Tibial nerve (tissue), 4 donors: Measurements from ENCODE around the gene KPNA2. TPM values are rescaled to one million over a fixed set of nuclear protein-coding genes. Genes with fewer than 3 reads are reported as not detected.
A peak's percentile ranks its signal among the peaks of the same experiment; 100 is the strongest.

Experiments used
- DNase-seq, 2 donors: peaks; one replicate each; pipeline ENCODE4 v3.0.0-alpha.2; 2019; ENCODE audit warnings: low spot score in 2 of 2
- H3K27ac ChIP-seq, 4 donors: fragments of 200-600 bp; sonication (generic) in 3 of 4; one replicate each; pipeline ENCODE4 v1.5.1; 2017 to 2019; ENCODE audit warnings: mild to moderate bottlenecking in 1 of 4
- H3K27me3 ChIP-seq, 2 donors: fragments of 200-600 bp; sonication (generic) in 1 of 2; one replicate each; pipeline versions ENCODE4 v1.5.1 to v1.6.0; 2017 to 2019
- H3K36me3 ChIP-seq, 3 donors: fragments of 200-600 bp; sonication (generic); one replicate each; pipeline ENCODE4 v1.5.1; 2018 to 2019
- H3K4me1 ChIP-seq, 4 donors: fragments of 200-600 bp; sonication (generic) in 3 of 4; one replicate each; pipeline ENCODE4 v1.5.1; 2017 to 2019
- H3K4me3 ChIP-seq, 4 donors: fragments of 200-600 bp; sonication (generic) in 3 of 4; one replicate each; pipeline ENCODE4 v1.5.1; 2017 to 2019; ENCODE audit warnings: mild to moderate bottlenecking in 1 of 4, moderate library complexity in 1 of 4
- H3K9me3 ChIP-seq, 4 donors: fragments of 200-600 bp; sonication (generic) in 3 of 4; one replicate each; pipeline ENCODE4 v1.5.1; 2017 to 2019
- EP300 ChIP-seq, 2 donors: sonication (generic); formaldehyde crosslinking; IDR thresholded peaks; one replicate each; pipeline ENCODE4 v1.6.1; 2017; ENCODE audit warnings: antibody characterized with exemption in 2 of 2, mild to moderate bottlenecking in 1 of 2
- POLR2A ChIP-seq, 2 donors: fragments of 450-650 bp; IDR thresholded peaks; one replicate each; pipeline ENCODE4 v1.6.1; 2017; ENCODE audit warnings: antibody characterized with exemption in 2 of 2, mild to moderate bottlenecking in 2 of 2, moderate library complexity in 2 of 2
- WGBS, 2 donors: methylation state at CpG; one replicate each; pipeline ENCODE4 v1.1.5; 2018; 5-methylcytosine and 5-hydroxymethylcytosine counted together
- total RNA-seq, 4 donors: library from RNA; depleted of rRNA; stranded (reverse); fragments of >200 nt; gene quantifications; one replicate each; pipeline ENCODE4 v1.1.0, GENCODE V29; 2016
- TF ChIP-seq, protein P1 (sequence below), 5 experiments: fragments of 200-600 bp in 3 of 5; fragments of 450-650 bp in 2 of 5; sonication (generic) in 3 of 5; IDR thresholded peaks; one replicate each; pipeline ENCODE4 v1.5.1; 2016 to 2019; ENCODE audit warnings: antibody characterized with exemption in 5 of 5, mild to moderate bottlenecking in 3 of 5, moderate library complexity in 2 of 5

KPNA2 gene
- total RNA-seq, 4 donors from 2014 or later, result 10.4 to 18.3 (median 16.4) TPM

DNA sequence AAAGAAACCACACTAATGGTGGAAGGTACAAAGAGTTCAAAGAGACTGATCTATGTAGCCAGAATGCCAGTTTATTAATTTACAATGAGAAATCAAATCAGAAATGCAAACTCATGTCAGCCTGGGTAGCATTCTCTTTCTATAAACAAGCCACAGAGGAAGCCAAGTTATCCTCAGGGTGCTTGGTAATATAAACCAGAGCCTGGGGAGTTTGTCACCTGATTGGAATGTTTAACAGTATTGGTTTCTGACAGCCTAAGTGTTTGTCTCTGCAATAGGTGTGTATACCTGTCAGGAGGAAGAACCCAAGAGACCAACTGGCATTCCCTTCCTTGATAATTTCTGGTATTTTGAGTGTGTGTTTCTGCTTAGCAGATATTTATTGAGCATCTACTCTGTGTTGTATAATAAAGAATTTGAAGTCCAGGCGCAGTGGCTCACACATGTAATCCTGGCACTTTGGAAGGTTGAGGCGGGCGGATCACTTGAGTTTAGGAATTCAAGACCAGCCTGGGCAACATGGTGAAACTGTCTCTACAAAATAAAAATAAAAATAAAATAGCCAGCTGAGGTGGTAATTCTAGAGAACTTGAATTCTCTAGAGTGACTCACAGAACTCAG, 36.1 kb upstream of the KPNA2 start:
- WGBS, 2 donors, result 92 to 96% methylated on average over 3 of the region's 3 CpGs
- DNase-seq, result no peak

DNA sequence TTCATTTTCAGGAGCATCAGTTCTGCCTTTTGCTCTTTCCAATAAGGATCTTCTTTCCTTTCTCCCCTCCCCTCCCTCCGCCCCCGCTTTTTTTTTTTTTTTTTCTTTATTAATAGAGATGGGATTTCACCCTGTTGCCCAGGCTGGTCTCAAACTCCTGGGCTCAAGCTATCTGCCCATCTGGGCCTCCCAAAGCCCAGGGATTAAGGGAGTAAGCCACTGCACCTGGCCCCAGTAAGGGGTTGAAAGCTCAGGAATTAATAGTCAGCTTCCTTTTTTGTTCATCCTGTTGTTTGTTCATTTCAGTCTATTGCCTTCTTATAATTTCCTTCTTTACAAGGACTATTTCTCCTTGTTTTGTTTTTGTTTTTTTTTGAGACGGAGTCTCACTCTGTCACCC, 31.3 kb upstream of the KPNA2 start:
- no peaks in the 10 kb centered on the region for H3K27me3 ChIP-seq
- H3K36me3 ChIP-seq, result no peaks in the 10 kb centered on the region
- H3K4me1 ChIP-seq, result no peaks in the 10 kb centered on the region
- no peaks in the 10 kb centered on the region for H3K9me3 ChIP-seq
- WGBS, 2 donors, result 95 to 96% methylated on average over 3 of the region's 3 CpGs
- TF ChIP-seq POLR2A (IDR thresholded peaks at IDR 0.05) (no peak), EP300 (IDR thresholded peaks at IDR 0.05) (no peak)
- TF ChIP-seq, protein P1, sequence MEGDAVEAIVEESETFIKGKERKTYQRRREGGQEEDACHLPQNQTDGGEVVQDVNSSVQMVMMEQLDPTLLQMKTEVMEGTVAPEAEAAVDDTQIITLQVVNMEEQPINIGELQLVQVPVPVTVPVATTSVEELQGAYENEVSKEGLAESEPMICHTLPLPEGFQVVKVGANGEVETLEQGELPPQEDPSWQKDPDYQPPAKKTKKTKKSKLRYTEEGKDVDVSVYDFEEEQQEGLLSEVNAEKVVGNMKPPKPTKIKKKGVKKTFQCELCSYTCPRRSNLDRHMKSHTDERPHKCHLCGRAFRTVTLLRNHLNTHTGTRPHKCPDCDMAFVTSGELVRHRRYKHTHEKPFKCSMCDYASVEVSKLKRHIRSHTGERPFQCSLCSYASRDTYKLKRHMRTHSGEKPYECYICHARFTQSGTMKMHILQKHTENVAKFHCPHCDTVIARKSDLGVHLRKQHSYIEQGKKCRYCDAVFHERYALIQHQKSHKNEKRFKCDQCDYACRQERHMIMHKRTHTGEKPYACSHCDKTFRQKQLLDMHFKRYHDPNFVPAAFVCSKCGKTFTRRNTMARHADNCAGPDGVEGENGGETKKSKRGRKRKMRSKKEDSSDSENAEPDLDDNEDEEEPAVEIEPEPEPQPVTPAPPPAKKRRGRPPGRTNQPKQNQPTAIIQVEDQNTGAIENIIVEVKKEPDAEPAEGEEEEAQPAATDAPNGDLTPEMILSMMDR (IDR thresholded peaks at IDR 0.05), result no peak
- DNase-seq, result no peak
- H3K4me3 ChIP-seq, result no peak overlapping the region
- H3K27ac ChIP-seq, result no peak overlapping the region

More for the DNA sequence above, 36.1 kb upstream of the KPNA2 start:
- H3K9me3 ChIP-seq, result no peaks in the 10 kb centered on the region
- peaks cover 0 to 19% (median 7%) of the 10 kb centered on the region in 4 donors for H3K4me1 ChIP-seq
- H3K27me3 ChIP-seq, result no peaks in the 10 kb centered on the region
- TF ChIP-seq, protein P1 (IDR thresholded peaks at IDR 0.05), result no peak
- TF ChIP-seq EP300 (IDR thresholded peaks at IDR 0.05) (no peak), POLR2A (IDR thresholded peaks at IDR 0.05) (no peak)
- H3K36me3 ChIP-seq, result no peaks in the 10 kb centered on the region
- no peak overlapping the region for H3K27ac ChIP-seq
- H3K4me3 ChIP-seq, result no peak overlapping the region

DNA sequence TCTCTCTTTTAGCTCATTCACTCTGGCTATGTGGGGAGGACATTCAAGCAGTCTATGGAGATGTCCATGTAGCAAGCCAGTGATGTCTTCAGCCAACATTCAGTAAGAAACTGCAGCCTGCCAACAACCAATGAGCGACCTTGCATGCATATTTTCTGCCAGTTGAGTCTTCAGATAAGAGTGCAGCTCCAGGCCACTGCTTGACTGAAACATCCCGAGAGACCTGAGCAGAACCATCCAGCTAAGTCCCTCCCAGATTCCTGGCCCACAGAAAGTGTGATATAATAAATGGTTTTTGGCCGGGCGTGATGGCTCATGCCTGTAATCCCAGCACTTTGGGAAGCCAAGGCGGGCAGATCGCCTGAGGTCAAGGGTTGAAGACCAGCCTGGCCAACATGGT, 28.7 kb upstream of the KPNA2 start:
- 73 to 86% methylated on average over 5 to 6 of the region's 6 CpGs for WGBS, 2 donors
- Histone ChIP-seq H3K27ac (no peak overlapping the region), H3K9me3 (no peaks in the 10 kb centered on the region), H3K4me1 (no peaks in the 10 kb centered on the region), H3K27me3 (no peaks in the 10 kb centered on the region), H3K36me3 (no peaks in the 10 kb centered on the region), H3K4me3 (no peak overlapping the region)
- no peak for DNase-seq
- TF ChIP-seq EP300 (IDR thresholded peaks at IDR 0.05), result no peak
- TF ChIP-seq, protein P1 (IDR thresholded peaks at IDR 0.05), result no peak
- TF ChIP-seq POLR2A (IDR thresholded peaks at IDR 0.05), result no peak

DNA sequence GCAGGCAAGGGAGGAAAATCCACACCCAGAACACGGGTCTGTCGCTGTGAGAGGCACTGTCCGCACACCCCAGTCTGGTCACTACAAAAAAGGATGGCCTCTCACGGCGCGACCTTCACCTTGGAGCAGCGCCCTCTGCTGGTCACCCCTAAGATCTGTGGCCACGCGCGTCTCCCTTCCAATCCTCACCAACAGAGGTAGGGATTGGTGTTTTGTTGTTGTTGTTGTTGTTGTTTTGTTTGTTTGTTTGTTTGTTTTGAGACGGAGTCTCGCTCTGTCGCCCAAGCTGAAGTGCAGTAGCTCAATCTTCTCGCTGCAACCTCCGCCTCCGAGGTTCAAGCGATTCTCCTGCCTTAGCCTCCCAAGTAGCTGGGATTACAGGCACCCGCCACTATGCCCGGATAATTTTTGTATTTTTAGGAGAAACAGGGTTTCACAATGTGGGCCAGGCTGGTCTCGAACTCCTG, 24.3 kb upstream of the KPNA2 start:
- H3K36me3 ChIP-seq, result no peaks in the 10 kb centered on the region
- 46 to 52% methylated on average over 20 of the region's 20 CpGs for WGBS, 2 donors
- no peaks in the 10 kb centered on the region for H3K9me3 ChIP-seq
- H3K4me3 ChIP-seq, result no peak overlapping the region
- DNase-seq, result peak in 1 of 2 donors; percentile 22
- no peaks in the 10 kb centered on the region for H3K27me3 ChIP-seq
- H3K4me1 ChIP-seq, result no peaks in the 10 kb centered on the region
- no peak overlapping the region for H3K27ac ChIP-seq
- TF ChIP-seq EP300 (IDR thresholded peaks at IDR 0.05), result no peak
- TF ChIP-seq, protein P1 (IDR thresholded peaks at IDR 0.05), result peak; percentile 31 to 70 (median 52)

DNA sequence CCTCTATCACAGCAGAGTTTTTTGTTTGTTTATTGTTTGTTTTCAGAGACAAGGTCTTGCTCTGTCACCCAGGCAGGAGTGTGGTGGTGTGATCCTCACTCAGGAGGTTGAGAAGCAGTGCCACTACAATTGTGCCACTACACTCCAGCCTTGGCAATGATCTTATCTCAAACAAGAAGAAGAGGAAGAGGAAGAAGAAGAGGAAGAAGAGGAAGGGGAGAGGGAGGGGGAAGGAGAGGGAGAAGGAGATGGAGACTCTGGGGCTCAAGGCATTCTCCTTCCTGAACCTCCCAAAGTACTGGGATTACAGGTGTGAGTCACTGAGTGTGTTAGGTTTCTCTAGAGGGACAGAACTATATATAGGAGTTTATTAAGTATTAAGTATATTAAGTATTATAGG, 22.1 kb upstream of the KPNA2 start:
- Histone ChIP-seq H3K27me3 (no peaks in the 10 kb centered on the region), H3K4me1 (no peaks in the 10 kb centered on the region), H3K27ac (no peak overlapping the region), H3K9me3 (no peaks in the 10 kb centered on the region), H3K4me3 (no peak overlapping the region), H3K36me3 (no peaks in the 10 kb centered on the region)
- TF ChIP-seq, protein P1 (IDR thresholded peaks at IDR 0.05), result no peak
- TF ChIP-seq EP300 (IDR thresholded peaks at IDR 0.05) (no peak), POLR2A (IDR thresholded peaks at IDR 0.05) (no peak)
- no peak for DNase-seq
